H1 (cell line): Measurements from ENCODE around the gene DTWD1. TPM values are rescaled to one million over a fixed set of nuclear protein-coding genes. Genes with fewer than 3 reads are reported as not detected.

Source experiments
- CTCF ChIA-PET: fragments of 300-600 bp; sonication (Branson Sonifier 250); formaldehyde crosslinking; loops from one replicate; lab custom pipeline; 2021; ENCODE audit not compliant: partially characterized antibody; lab: Charles Lee
- POLR2A ChIA-PET: fragments of 300-600 bp; sonication (Branson Sonifier 250); formaldehyde crosslinking; loops from one replicate; lab custom pipeline; 2021; ENCODE audit warnings: inconsistent platforms; ENCODE audit not compliant: partially characterized antibody; lab: Charles Lee
- DNase-seq, 2 experiments: peaks; one replicate each; pipeline versions ENCODE4 v3.0.0 to v3.0.0-alpha.2; 2010 to 2022; ENCODE audit warnings: low spot score in 2 of 2, low read depth in 1 of 2, mixed read lengths in 1 of 2
- FAIRE-seq: peaks from 2 replicates; lab custom pipeline; 2011; peaks lifted over from hg19 to GRCh38; lab: Jason Lieb, UNC
- H2AFZ ChIP-seq: 2 replicates; pipeline ENCODE4 v1.8.1; 2012; ENCODE audit warnings: low read length, inconsistent platforms
- H2AK5ac ChIP-seq: 2 replicates; pipeline ENCODE4 v1.6.1; 2013; ENCODE audit warnings: low read depth, low read length
- H2BK120ac ChIP-seq: replicated peaks from 2 replicates; pipeline ENCODE3; 2013; ENCODE audit warnings: low read depth, low read length, inconsistent platforms
- H2BK12ac ChIP-seq: 2 replicates; pipeline ENCODE4 v1.6.1; 2013; ENCODE audit warnings: low read depth, low read length
- H2BK15ac ChIP-seq: 2 replicates; pipeline ENCODE4 v1.6.1; 2013; ENCODE audit warnings: low read length
- H2BK20ac ChIP-seq: 2 replicates; pipeline ENCODE4 v1.6.1; 2013; ENCODE audit warnings: low read length
- H2BK5ac ChIP-seq: 2 replicates; pipeline ENCODE4 v1.6.1; 2013; ENCODE audit warnings: low read depth, low read length
- H3K14ac ChIP-seq: 2 replicates; pipeline ENCODE4 v1.6.1; 2013; ENCODE audit warnings: inconsistent platforms; ENCODE audit not compliant: insufficient read length
- H3K18ac ChIP-seq: 2 replicates; pipeline ENCODE4 v1.6.1; 2013; ENCODE audit warnings: low read length; ENCODE audit errors: extremely low read depth
- H3K23ac ChIP-seq: 2 replicates; pipeline ENCODE4 v1.6.1; 2013; ENCODE audit warnings: inconsistent platforms; ENCODE audit not compliant: insufficient read length
- H3K23me2 ChIP-seq: 2 replicates; pipeline ENCODE4 v1.6.1; 2013; ENCODE audit warnings: low read depth, low read length
- H3K27ac ChIP-seq: 2 replicates; pipeline ENCODE4 v1.6.1; 2011; ENCODE audit warnings: low read depth, low read length, inconsistent platforms
- H3K27me3 ChIP-seq, 4 experiments: replicated peaks in 1 of 4; 1 replicate in 1 of 4; 2 replicates in 3 of 4; pipeline versions ENCODE4 v1.6.1 to v1.8.1; 2011 to 2013; ENCODE audit warnings: low read length in 3 of 4, mild to moderate bottlenecking in 3 of 4, inconsistent platforms in 2 of 4, mixed read lengths in 2 of 4, moderate library complexity in 1 of 4; ENCODE audit not compliant: control insufficient read depth in 3 of 4, insufficient read depth in 3 of 4; ENCODE audit errors: extremely low read depth in 1 of 4
- H3K36me3 ChIP-seq, 4 experiments: 2 replicates each; pipeline versions ENCODE4 v1.6.1 to v1.8.1; 2011 to 2013; ENCODE audit warnings: mild to moderate bottlenecking in 4 of 4, low read length in 3 of 4, moderate library complexity in 2 of 4, control low read depth in 1 of 4, inconsistent platforms in 1 of 4; ENCODE audit not compliant: insufficient read depth in 4 of 4, control insufficient read depth in 2 of 4
- H3K4ac ChIP-seq: replicated peaks from 2 replicates; pipeline ENCODE3; 2013; ENCODE audit warnings: low read length, low read depth, mixed read lengths, inconsistent platforms; ENCODE audit not compliant: insufficient read length
- H3K4me1 ChIP-seq, 4 experiments: replicated peaks in 1 of 4; 1 replicate in 1 of 4; 2 replicates in 3 of 4; pipeline versions ENCODE4 v1.6.1 to v1.8.1; 2011 to 2013; ENCODE audit warnings: low read length in 3 of 4, inconsistent platforms in 2 of 4, mixed read lengths in 1 of 4; ENCODE audit not compliant: insufficient read depth in 4 of 4, control insufficient read depth in 3 of 4
- H3K4me2 ChIP-seq, 2 experiments: 2 replicates each; pipeline versions ENCODE4 v1.6.1 to v1.8.1; 2011 to 2013; ENCODE audit warnings: low read depth in 2 of 2, low read length in 2 of 2, control low read depth in 1 of 2, inconsistent platforms in 1 of 2, mild to moderate bottlenecking in 1 of 2; ENCODE audit not compliant: insufficient read depth in 1 of 2
- H3K4me3 ChIP-seq, 4 experiments: fragments of 200-600, 300-600 bp in 1 of 4; sonication (generic), shearing (Covaris generic), sonication (Bioruptor Twin) in 1 of 4; 2 replicates each; pipeline versions ENCODE4 v1.5.1 to v1.8.1; 2011 to 2016; ENCODE audit warnings: low read length in 4 of 4, low read depth in 3 of 4, control low read depth in 2 of 4, inconsistent platforms in 2 of 4, mild to moderate bottlenecking in 2 of 4, mixed read lengths in 1 of 4, moderate library complexity in 1 of 4; ENCODE audit not compliant: insufficient read depth in 2 of 4; ENCODE audit errors: extremely low read depth in 1 of 4
- H3K56ac ChIP-seq: replicated peaks from 2 replicates; pipeline ENCODE3; 2013; ENCODE audit warnings: low read depth, mild to moderate bottlenecking, mixed read lengths, low read length, inconsistent platforms; ENCODE audit not compliant: insufficient read length
- H3K79me1 ChIP-seq: 2 replicates; pipeline ENCODE4 v1.6.1; 2013; ENCODE audit warnings: low read depth, low read length, control low read depth
- H3K79me2 ChIP-seq, 2 experiments: 2 replicates each; pipeline versions ENCODE4 v1.6.1 to v1.8.1; 2012 to 2013; ENCODE audit warnings: low read length in 2 of 2, mild to moderate bottlenecking in 2 of 2, inconsistent platforms in 1 of 2; ENCODE audit not compliant: insufficient read depth in 2 of 2, control insufficient read depth in 1 of 2
- H3K9ac ChIP-seq, 4 experiments: replicated peaks in 1 of 4; 1 replicate in 1 of 4; 2 replicates in 3 of 4; pipeline versions ENCODE4 v1.6.1 to v1.8.1; 2011 to 2013; ENCODE audit warnings: low read depth in 3 of 4, low read length in 3 of 4, control low read depth in 2 of 4, mild to moderate bottlenecking in 2 of 4, moderate library complexity in 2 of 4, inconsistent platforms in 1 of 4; ENCODE audit errors: extremely low read depth in 1 of 4
- H3K9me3 ChIP-seq, 2 experiments: 2 replicates each; pipeline versions ENCODE4 v1.6.1 to v1.8.1; 2012 to 2013; ENCODE audit warnings: mild to moderate bottlenecking in 2 of 2, moderate library complexity in 2 of 2, control low read depth in 1 of 2, inconsistent platforms in 1 of 2, low read depth in 1 of 2, low read length in 1 of 2, mixed read lengths in 1 of 2; ENCODE audit not compliant: insufficient read depth in 2 of 2
- H4K20me1 ChIP-seq, 2 experiments: replicated peaks in 1 of 2; 2 replicates each; pipeline versions ENCODE3 to v1.8.1; 2011 to 2013; ENCODE audit warnings: inconsistent platforms in 2 of 2, low read length in 2 of 2, mild to moderate bottlenecking in 1 of 2; ENCODE audit not compliant: insufficient read depth in 2 of 2, control insufficient read depth in 1 of 2
- H4K5ac ChIP-seq: 2 replicates; pipeline ENCODE4 v1.6.1; 2013; ENCODE audit warnings: low read length, low read depth, mixed read lengths, inconsistent platforms; ENCODE audit not compliant: insufficient read length
- H4K8ac ChIP-seq: 2 replicates; pipeline ENCODE4 v1.8.0; 2013; ENCODE audit warnings: mild to moderate bottlenecking, moderate library complexity, low read length, inconsistent platforms; ENCODE audit not compliant: insufficient read depth; ENCODE audit errors: extremely low read depth
- H4K91ac ChIP-seq: replicated peaks from 2 replicates; pipeline ENCODE3; 2013; ENCODE audit warnings: low read length, mixed read lengths, inconsistent platforms; ENCODE audit not compliant: insufficient read length
- ASH2L ChIP-seq: fragments of 200-600, 300-600 bp; sonication (generic); IDR thresholded peaks from one replicate; pipeline ENCODE4 v1.7.1; 2017; ENCODE audit warnings: low read length
- WGBS, 2 experiments: shearing (Covaris generic) in 1 of 2; methylation state at CpG; one replicate each; pipeline versions ENCODE4 v1.1.6 to v1.1.7; 2013 to 2015; ENCODE audit warnings: low lambda C conversion rate in 2 of 2, mixed read lengths in 2 of 2, inconsistent platforms in 1 of 2, low coverage in 1 of 2, missing lambda C conversion rate in 1 of 2; ENCODE audit not compliant: insufficient replicate concordance in 2 of 2, insufficient coverage in 1 of 2, insufficient read length in 1 of 2; ENCODE audit errors: extremely low coverage in 1 of 2, missing lambda C conversion rate in 1 of 2; 5-methylcytosine and 5-hydroxymethylcytosine counted together
- polyA plus RNA-seq, 7 experiments: library from polyadenylated mRNA; depleted of rRNA in 3 of 7; stranded (reverse) in 5 of 7; unstranded in 2 of 7; fragments of >200 nt in 5 of 7; fragments of 200-250 nt in 2 of 7; gene quantifications; 1 replicate in 5 of 7; 2 replicates in 1 of 7; 4 replicates in 1 of 7; pipeline versions ENCODE4 v1.2.1 to v1.2.3, GENCODE V29; 2011 to 2013; ENCODE audit warnings: missing spikeins in 2 of 7, mixed read lengths in 2 of 7
- total RNA-seq: library from RNA; stranded (reverse); fragmentation: NEBNext Ultra II Directional; extraction: Animal tissue kit (Norgen Biotek cat#: 25700); gene quantifications from 2 replicates; pipeline ENCODE4 v1.2.1, GENCODE V29; 2021

Gene DTWD1
- total and polyA plus RNA-seq, 2 of the 8 experiments (the other 6 are each of a cell fraction or from before 2014, with no cell fraction given) = 10.4 to 32.4 TPM

DNA sequence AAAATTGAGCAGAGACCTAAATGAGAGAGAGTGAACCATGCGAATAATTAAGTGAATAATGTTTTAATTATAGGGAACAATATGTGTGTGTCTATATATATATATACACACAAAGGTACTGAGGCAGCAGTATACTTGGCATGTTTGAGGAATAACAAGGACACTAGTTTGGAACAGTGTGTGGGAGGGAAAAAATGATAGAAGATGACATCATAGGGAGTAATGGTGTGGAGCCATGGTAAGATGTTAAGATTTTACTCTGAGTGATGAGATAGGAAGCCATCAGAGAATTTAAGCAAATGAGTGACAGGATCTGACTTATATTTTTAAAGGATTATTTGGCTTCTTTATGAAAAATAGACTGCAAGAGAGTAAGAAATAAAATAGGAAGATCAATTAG lies 29.1 kb downstream of the DTWD1 start:
- Histone ChIP-seq H3K36me3 (no peaks in the 10 kb centered on the region; a peak in 1 of 8 replicates), H2BK120ac (no peak overlapping the region), H3K23ac (no peak overlapping the region)

More for the DNA sequence above, 29.1 kb downstream of the DTWD1 start:
- Histone ChIP-seq H4K8ac (no peak overlapping the region), H3K23me2 (no peaks in the 10 kb centered on the region), H2BK20ac (no peak overlapping the region), H3K4me3 (no peak overlapping the region), H2AK5ac (no peak overlapping the region), H3K18ac (no peak overlapping the region), H3K4ac (no peak overlapping the region), H2AFZ (no peak overlapping the region), H2BK5ac (no peak overlapping the region), H3K9ac (no peak overlapping the region), H3K27me3 (no peaks in the 10 kb centered on the region), H3K9me3 (peaks cover 15 to 20% of the 10 kb centered on the region in 2 experiments), H2BK15ac (no peak overlapping the region), H4K20me1 (no peaks in the 10 kb centered on the region), H3K79me1 (no peaks in the 10 kb centered on the region), H4K91ac (no peak overlapping the region), H2BK12ac (no peak overlapping the region), H3K4me2 (no peak overlapping the region), H3K4me1 (no peaks in the 10 kb centered on the region), H4K5ac (no peak overlapping the region), H3K56ac (no peak overlapping the region), H3K14ac (no peak overlapping the region), H3K79me2 (no peaks in the 10 kb centered on the region), H3K27ac (no peak overlapping the region)
- WGBS, 2 experiments = 89% methylated on average over 1 of the region's 1 CpG; no CpG with 5 or more reads in 1 of the 2 experiments
- FAIRE-seq (no peak), DNase-seq (no peak)
- ChIA-PET CTCF (no interaction called here), POLR2A (no interaction called here)
- TF ChIP-seq ASH2L = no peak
